ENCODE results near the gene SKA2. TPM values are rescaled to one million over a fixed set of nuclear protein-coding genes. Genes with fewer than 3 reads are reported as not detected.

Gene SKA2
- total and polyA plus RNA-seq, 9 of the 15 experiments (the other 6 are each of a cell fraction or from before 2014, with no cell fraction given): 58.1 to 183 (median 133) TPM

- TF ChIP-seq HBP1 (CRISPR knock-in tag; IDR thresholded peaks at IDR 0.05) (no peak; the same call in 1 of the 2 replicates), MAZ (CRISPR knock-in tag; conservative IDR thresholded peaks at IDR 0.05 in 1 of 2, IDR thresholded peaks at IDR 0.05 in 1 of 2) (peak; percentile 85 to 97), ZNF512 (tag; IDR thresholded peaks at IDR 0.05) (no peak), ZNF75A (CRISPR knock-in tag; IDR thresholded peaks at IDR 0.05) (no peak), GTF2B (IDR thresholded peaks at IDR 0.05; ENCODE audit: extremely low read depth, insufficient read length) (no peak), POLR2AphosphoS2 (IDR thresholded peaks at IDR 0.05; ENCODE audit: low read length) (peak; percentile 51; the same call in 1 of the 2 replicates), RBM17 (IDR thresholded peaks at IDR 0.05; ENCODE audit: borderline replicate concordance, low read depth, low read length) (no peak), UBTF (IDR thresholded peaks at IDR 0.05; ENCODE audit: borderline replicate concordance in 1 of 2, low read depth in 2 of 2, low read length in 2 of 2) (peak; percentile 71 to 74; a peak in 1 of 4 replicates), PCBP2 (IDR thresholded peaks at IDR 0.05; ENCODE audit: low read depth, low read length, poor library complexity, severe bottlenecking) (no peak), SIN3A (IDR thresholded peaks at IDR 0.05; ENCODE audit: borderline replicate concordance in 2 of 2, control insufficient read depth in 1 of 2, low read depth in 2 of 2, low read length in 2 of 2) (peak in 1 of 2 experiments; percentile 92; a peak in 2 of 4 replicates), ETV1 (tag; conservative IDR thresholded peaks at IDR 0.05; ENCODE audit: low read depth) (peak; percentile 38; the same call in 1 of the 2 replicates), ZNF561 (CRISPR knock-in tag; conservative IDR thresholded peaks at IDR 0.05) (no peak), NONO (IDR thresholded peaks at IDR 0.05; ENCODE audit: low read depth in 2 of 2, low read length in 1 of 2) (peak in 1 of 2 experiments; percentile 41; a peak in 1 of 4 replicates), HNRNPUL1 (IDR thresholded peaks at IDR 0.05; ENCODE audit: low read length) (no peak), FOSL1 (tag; conservative IDR thresholded peaks at IDR 0.05) (no peak), CREB1 (IDR thresholded peaks at IDR 0.05) (peak; percentile 62; the same call in 1 of the 2 replicates), CREB1 (CRISPR knock-in tag; IDR thresholded peaks at IDR 0.05) (peak; percentile 80; the same call in 1 of the 2 replicates), POLR2G (IDR thresholded peaks at IDR 0.05; ENCODE audit: low read depth, low read length) (peak; percentile 98), FUS (optimal IDR thresholded peaks at IDR 0.05; ENCODE audit: low read depth, low read length) (peak; percentile 81)
These were observed 48.3 kb downstream of the SKA2 start, which contains the start of gene TRIM37 (continued) for GRCh38 chr17:59106463-59107305.

All from K562 (cell line).